COR-L47 (cell line): Measurements from ENCODE around the gene VSTM4.

Experiments used
- DNase-seq: peaks from one replicate; lab custom pipeline; 2025; lab: John Stamatoyannopoulos, UW

VSTM4 gene

GRCh38 chr10:49005270-49005669 is 110.1 kb downstream of the VSTM4 start:
- DNase-seq: no peak

- no peak for DNase-seq
These were observed 113.3 kb downstream of the VSTM4 start for GRCh38 chr10:49001870-49002672.

- no peak for DNase-seq
These were observed 113.9 kb downstream of the VSTM4 start for GRCh38 chr10:49001402-49001801.

- no peak for DNase-seq
These were observed 114.6 kb downstream of the VSTM4 start for GRCh38 chr10:49000437-49001398.

- DNase-seq: no peak
These were observed 116.0 kb downstream of the VSTM4 start for GRCh38 chr10:48999346-48999745.

- DNase-seq: no peak
These were observed 119.0 kb downstream of the VSTM4 start for GRCh38 chr10:48996329-48996728.

- DNase-seq: no peak
These were observed 121.7 kb downstream of the VSTM4 start for GRCh38 chr10:48993627-48994026.

- DNase-seq: no peak
These were observed 125.1 kb downstream of the VSTM4 start for GRCh38 chr10:48990226-48990625.

- no peak for DNase-seq
These were observed 129.6 kb downstream of the VSTM4 start for GRCh38 chr10:48985621-48986158.

GRCh38 chr10:48983648-48984351 is 131.5 kb downstream of the VSTM4 start:
- DNase-seq: no peak

- no peak for DNase-seq
These were observed 132.7 kb downstream of the VSTM4 start for GRCh38 chr10:48982584-48982983.

GRCh38 chr10:48981310-48981907 is 133.9 kb downstream of the VSTM4 start:
- DNase-seq: no peak

- no peak for DNase-seq
These were observed 137.0 kb downstream of the VSTM4 start for GRCh38 chr10:48978318-48978717.

GRCh38 chr10:48976196-48976595 is 139.1 kb downstream of the VSTM4 start:
- peak; percentile 1 for DNase-seq

GRCh38 chr10:48974510-48975156 is 140.7 kb downstream of the VSTM4 start:
- no peak for DNase-seq

- DNase-seq: no peak
These were observed 142.3 kb downstream of the VSTM4 start for GRCh38 chr10:48973065-48973464.

- DNase-seq: no peak
These were observed 144.7 kb downstream of the VSTM4 start for GRCh38 chr10:48970654-48971053.

- no peak for DNase-seq
These were observed 145.3 kb downstream of the VSTM4 start for GRCh38 chr10:48970046-48970445.

- DNase-seq: no peak
These were observed 147.3 kb downstream of the VSTM4 start for GRCh38 chr10:48968036-48968435.

- no peak for DNase-seq
These were observed 149.9 kb downstream of the VSTM4 start for GRCh38 chr10:48965460-48965859.
